ENCODE measurements around the gene FAM236C.
"Not testable (repeated sequence)": the region's sequence is repeated elsewhere in the genome, so short reads cannot be mapped to it uniquely, and the experiment has no call there.

FAM236C gene

DNA sequence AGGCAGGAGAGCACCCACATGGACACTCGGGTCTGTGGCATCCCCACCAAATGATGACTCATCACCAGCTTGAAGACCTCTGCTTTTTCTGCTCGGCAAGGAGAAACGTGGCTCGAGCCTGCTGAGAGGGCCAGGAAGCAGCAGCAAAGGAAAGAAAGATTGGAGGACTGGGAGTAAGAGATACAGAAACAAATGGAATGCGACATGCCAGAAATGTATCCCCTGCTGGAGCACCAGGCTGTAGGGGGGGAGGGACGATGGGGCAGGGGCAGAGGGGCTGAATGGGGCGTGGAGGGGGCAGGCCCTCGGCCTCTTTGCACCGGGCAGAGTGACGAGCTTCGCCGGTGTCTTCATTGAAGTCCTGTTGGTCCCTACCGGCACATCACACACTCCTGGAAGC, at the start of gene FAM236C:
Gene FAM236C, plus strand, starts transcription at position 301 of the 400 bp plus-strand sequence. CDS start 100 bp downstream, outside the sequence.
- not testable (repeated sequence) for DNase-seq

DNA sequence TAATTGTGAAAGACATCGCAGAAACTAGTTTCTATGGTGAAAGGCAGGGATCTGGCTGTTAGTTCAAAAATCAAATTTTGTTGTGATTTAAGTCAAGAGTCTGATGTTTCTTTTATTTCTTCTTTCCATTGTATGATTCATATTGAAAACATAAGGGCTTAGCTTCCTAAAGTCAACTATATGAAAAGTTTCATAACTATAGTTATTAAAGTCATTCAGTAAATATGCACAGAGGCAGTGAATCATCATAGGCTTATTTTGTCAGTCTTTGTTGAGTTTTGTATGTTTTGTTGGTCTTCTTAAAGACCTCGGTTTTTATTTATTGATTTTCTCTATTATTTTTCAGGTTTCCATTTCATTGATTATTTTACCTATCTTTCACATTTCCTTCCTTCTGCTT, 29.5 kb upstream of the FAM236C start:
- not testable (repeated sequence) for DNase-seq

DNA sequence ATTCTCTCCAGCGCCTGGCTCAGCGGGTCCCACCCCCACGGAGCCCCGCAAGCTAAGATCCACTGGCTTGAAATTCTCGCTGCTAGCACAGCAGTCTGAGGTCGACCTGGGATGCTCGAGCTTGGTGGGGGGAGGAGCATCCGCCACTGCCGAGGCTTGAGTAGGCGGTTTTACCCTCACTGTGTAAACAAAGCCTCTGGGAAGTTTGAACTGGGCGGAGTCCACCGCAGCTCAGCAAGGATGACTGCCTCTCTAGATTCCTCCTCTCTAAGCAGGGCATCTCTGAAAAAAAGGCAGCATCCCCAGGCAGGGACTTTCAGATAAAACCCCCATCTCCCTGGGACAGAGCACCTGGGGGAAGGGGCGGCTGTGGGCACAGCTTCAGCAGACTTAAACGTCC, 22.7 kb upstream of the FAM236C start:
- DNase-seq: not testable (repeated sequence)

DNA sequence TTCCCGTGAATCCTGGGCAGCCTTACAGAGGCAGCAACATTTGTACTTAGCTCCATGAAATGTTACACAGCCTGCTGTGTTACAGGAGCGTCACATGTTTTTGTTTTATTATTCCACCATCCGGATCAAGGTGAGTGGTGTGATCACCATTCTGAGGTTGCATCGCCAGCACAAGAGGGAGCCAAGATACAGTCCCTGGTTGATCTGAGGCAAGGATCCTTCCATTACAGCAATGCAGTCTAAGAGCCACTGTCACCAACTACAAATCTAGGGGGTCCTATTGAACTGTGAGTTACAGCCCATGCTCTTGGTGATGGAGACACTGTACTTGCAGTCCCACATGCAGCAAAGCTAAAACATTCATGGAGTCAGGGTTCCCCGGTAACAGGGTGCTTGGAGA, 3.7 kb downstream of the FAM236C start:
- DNase-seq: not testable (repeated sequence)

DNA sequence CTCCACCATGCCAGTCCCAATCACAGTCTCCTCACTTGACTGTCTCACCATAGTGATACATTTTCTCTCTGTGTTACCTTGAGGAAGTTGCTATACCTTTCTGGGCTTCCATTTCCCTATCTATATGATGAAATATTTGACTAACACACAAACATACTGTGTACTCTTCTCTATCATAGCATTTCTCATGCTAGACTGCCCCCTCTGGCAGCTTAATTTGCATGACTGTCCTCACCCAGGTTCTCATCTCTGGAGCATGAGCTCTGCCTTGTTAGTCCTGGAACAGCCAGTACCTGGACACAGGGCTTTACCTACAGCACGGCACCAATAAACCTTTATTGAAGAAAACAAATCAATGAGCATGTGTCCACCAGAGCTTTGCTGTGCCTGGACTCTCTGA, 19.9 kb downstream of the FAM236C start:
- DNase-seq: not testable (repeated sequence)

DNA sequence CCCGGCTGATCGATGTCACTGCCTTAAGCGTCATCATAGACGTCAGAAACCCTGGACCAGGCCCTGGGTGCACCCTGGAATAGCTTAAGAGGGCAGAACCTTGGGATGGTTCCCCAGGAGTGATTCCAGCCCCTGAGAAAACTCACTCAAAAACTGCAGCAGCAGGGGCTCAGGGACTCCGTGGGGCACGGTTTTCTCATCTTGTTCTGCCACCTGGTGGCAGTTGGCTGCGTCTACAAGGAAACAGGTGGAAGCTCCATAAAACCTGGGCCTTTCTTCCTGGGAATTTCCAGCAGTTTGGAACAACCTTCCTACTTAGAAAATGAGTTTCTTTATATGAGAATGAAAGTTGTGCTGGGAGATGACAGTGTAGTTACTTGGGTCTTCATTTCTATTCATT, 24.0 kb downstream of the FAM236C start:
- not testable (repeated sequence) for DNase-seq

DNA sequence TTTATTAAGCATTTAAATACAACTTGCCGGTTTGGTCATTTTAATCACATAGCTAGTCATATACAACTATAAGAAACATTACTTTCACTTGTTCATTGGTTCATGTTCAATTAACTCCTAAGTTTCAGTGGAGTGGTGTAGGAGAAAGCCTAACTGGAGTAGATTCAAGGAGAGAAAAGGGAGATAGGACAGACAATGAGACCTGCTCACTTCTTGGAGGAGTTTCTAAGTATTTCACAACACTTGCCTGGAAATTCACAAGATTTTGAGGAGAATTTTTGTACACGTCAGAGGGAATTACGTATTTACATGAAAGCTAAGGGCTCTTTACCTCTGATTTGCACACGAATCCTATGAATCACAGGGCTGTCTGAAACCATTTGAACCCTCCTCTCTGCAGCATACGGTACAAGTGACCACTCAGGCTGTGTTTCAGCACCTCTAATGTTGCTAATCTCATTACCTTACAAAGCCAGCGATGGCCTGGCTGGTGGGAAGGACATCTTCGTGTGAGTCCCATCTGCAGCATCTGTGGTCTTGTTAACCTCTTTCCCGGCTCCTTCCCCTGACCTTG, 24.6 kb downstream of the FAM236C start:
- not testable (repeated sequence) for DNase-seq

DNA sequence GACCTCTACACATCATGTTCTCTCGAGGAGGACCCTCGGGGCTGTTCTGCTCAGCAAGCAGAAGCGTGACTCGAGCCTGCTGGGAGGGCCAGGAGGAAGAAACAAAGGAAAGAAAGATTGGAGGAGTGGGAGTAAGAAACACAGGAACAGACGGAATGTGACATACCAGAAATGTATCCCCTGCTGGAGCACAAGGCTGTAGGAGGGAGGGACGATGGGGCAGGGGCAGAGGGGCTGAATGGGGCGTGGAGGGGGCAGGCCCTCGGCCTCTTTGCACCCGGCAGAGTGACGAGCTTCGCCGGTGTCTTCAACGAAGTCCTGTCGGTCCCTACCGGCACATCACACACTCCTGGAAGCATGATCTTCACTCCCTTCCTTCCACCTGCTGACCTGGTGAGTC, 25.5 kb downstream of the FAM236C start, which contains the start of gene FAM236A:
Gene FAM236A, plus strand, starts transcription at position 301 of the 400 bp plus-strand sequence. Its CDS starts 57 bp downstream, at position 358.
- not testable (repeated sequence) for DNase-seq

DNA sequence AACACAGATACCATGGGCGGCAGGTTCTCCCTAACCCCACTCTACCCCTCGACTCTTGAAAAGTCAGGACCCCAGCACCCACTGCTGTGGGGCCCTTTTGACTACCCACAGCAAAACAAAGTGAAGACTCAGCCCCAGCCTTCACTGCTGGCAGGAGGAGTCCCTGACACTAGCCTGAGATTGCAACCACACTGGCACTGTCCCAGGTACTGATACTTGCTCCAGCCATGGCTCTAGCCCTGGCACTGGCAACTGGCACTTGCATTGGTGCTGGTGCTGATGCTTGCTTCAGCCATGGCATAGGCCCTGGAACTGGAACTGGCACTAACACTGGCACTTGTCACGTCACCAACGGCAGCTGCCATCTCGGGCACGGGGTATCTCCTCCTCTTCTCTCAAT, 29.9 kb downstream of the FAM236C start:
- not testable (repeated sequence) for DNase-seq

DNA sequence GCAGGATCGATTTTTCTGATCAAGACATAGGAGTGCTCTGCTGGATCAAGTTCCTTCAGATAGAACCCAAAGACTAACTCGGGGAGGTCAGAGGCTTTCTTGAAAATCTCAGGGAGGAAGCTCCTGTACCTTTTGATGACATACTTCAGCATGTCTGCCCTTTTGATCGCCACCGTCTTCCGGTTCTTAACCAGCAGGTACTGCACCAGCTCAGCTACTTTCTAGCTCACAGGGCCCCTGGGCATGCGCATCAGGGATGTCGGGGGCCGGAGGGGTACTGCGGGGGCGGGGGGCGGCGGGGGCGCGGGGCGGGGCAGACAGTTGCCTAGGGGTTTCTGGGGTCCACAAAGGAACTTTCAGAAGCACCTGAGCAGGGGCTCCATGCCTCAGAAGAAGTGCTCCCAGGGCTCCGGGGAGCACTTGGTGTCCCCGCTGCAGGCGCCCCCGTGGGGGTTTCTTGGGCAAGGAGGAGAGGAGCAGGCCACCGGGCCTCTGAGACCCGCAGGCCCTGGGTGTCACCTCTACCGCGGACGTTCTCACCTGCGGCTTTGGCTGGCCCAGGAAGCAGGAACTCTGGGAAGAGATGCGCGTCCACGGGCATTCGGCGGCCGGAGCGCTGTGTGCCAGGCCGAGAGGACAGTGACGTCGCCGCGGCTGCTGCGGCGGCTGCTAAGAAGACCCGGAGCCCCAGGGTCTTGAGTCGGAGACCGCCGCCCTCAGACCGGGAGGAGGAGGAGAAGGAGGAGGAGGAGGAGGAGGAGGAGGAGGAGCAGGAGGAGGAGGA, 30.8 kb downstream of the FAM236C start:
- not testable (repeated sequence) for DNase-seq

DNA sequence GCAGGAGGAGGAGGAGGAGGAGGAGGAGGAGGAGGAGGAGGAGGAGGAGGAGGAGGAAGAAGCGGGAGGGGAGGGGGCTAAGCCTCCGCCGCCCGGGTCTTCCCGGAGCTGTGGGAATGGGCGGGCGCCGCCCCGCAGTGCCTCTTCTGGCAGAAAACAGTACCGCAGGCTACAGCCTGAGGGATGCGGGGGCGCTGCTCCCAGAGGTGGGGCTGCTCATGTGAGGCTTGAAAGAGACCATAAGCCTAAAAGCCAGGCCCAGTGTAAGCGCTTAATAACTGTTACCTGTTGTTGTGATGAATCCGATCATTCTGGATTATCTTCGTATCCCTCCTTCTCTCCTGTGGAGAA, 31.4 kb downstream of the FAM236C start, which contains the start of gene DMRTC1:
Gene DMRTC1, minus strand, starts transcription at position 19 of the 351 bp plus-strand sequence. CDS start 68,143 bp downstream, outside the sequence.
- not testable (repeated sequence) for DNase-seq

DNA sequence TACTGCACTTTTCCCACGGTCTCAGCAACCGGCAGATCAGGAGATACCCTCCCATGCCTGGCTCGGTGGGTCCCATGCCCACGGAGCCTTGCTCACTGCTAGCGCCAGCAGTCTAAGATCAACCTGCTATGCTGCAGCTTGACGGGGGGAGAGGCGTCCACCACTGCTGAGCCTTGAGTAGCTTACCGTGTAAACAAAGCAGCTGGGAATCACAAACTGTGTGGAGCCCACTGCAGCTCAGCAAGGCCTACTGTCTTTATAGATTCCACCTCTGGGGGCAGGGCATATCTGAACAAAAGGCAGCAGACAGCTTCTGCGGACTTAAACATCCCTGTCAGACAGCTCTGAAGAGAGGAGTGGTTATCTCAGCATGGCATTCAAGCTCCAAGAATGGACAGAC, 47.6 kb downstream of the FAM236C start:
- DNase-seq: not testable (repeated sequence)
